Esophagus (tissue), 2 donors: ENCODE results near the gene KRT26. TPM values are rescaled to one million over a fixed set of nuclear protein-coding genes. Genes with fewer than 3 reads are reported as not detected.
"Not testable (repeated sequence)": the region's sequence is repeated elsewhere in the genome, so short reads cannot be mapped to it uniquely, and the experiment has no call there.

Experiments used
- H3K27ac ChIP-seq, 2 donors: one replicate each; pipeline ENCODE4 v1.5.1; 2013; ENCODE audit warnings: low read depth in 2 of 2, mild to moderate bottlenecking in 2 of 2, inconsistent platforms in 1 of 2, low read length in 1 of 2, moderate library complexity in 1 of 2
- H3K27me3 ChIP-seq, 2 donors: one replicate each; pipeline ENCODE4 v1.6.1; 2013; ENCODE audit warnings: low read length in 2 of 2, control low read depth in 1 of 2, mild to moderate bottlenecking in 1 of 2; ENCODE audit not compliant: insufficient read depth in 2 of 2, control insufficient read depth in 1 of 2
- H3K36me3 ChIP-seq, 2 donors: one replicate each; pipeline ENCODE4 v1.6.1; 2013; ENCODE audit warnings: low read length in 1 of 2; ENCODE audit not compliant: control insufficient read depth in 2 of 2, insufficient read depth in 2 of 2
- H3K4me1 ChIP-seq, 2 donors: one replicate each; pipeline ENCODE4 v1.6.1; 2013; ENCODE audit warnings: low read length in 1 of 2; ENCODE audit not compliant: control insufficient read depth in 2 of 2, insufficient read depth in 2 of 2
- H3K4me3 ChIP-seq, 2 donors: one replicate each; pipeline ENCODE4 v1.5.1; 2013; ENCODE audit warnings: low read length in 2 of 2, mild to moderate bottlenecking in 2 of 2, low read depth in 1 of 2, moderate library complexity in 1 of 2
- H3K9me3 ChIP-seq, 2 donors: one replicate each; pipeline ENCODE4 v1.6.1; 2013; ENCODE audit warnings: mild to moderate bottlenecking in 2 of 2, low read depth in 1 of 2, low read length in 1 of 2, moderate library complexity in 1 of 2; ENCODE audit not compliant: control insufficient read depth in 2 of 2, insufficient read depth in 1 of 2
- WGBS, 2 donors: extraction: QIAGEN DNeasy Blood & Tissue Kit; methylation state at CpG; one replicate each; pipeline ENCODE4 v1.1.7; 2013; 5-methylcytosine and 5-hydroxymethylcytosine counted together
- polyA plus RNA-seq, 2 donors: library from polyadenylated mRNA; stranded (reverse); fragments of 200-250 nt; gene quantifications; one replicate each; pipeline ENCODE4 v1.2.3, GENCODE V29; 2013
- donor health status: healthy with polysubstance abuse.
- donor health status: Bipolar disorder and iron deficiency.

Gene KRT26
- polyA plus RNA-seq, 2 donors, result not detected

DNA sequence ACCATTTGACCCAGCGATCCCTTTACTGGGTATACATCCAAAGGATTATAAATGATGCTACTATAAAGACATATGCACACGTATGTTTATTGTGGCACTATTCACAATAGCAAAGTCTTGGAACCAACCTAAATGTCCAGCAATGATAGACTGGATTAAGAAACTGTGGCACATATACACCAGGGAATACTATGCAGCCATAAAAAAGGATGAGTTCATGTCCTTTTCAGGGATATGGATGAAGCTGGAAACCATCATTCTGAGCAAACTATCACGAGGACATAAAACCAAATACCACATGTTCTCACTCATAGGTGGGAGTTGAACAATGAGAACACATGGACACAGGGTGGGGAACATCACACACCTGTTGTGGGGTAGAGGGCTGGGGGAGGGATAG, 42.7 kb upstream of the KRT26 start:
- H3K27me3 ChIP-seq, H3K9me3 ChIP-seq, H3K27ac ChIP-seq, H3K36me3 ChIP-seq, H3K4me1 ChIP-seq, H3K4me3 ChIP-seq: not testable (repeated sequence)
- 89 to 91% methylated on average over 3 of the region's 3 CpGs for WGBS, 2 donors

GRCh38 chr17:40813804-40814203, 41.8 kb upstream of the KRT26 start:
- Histone ChIP-seq H3K36me3 (no peaks in the 10 kb centered on the region), H3K27me3 (no peaks in the 10 kb centered on the region), H3K9me3 (no peaks in the 10 kb centered on the region), H3K27ac (no peak overlapping the region), H3K4me3 (no peak overlapping the region), H3K4me1 (no peaks in the 10 kb centered on the region)
- 40 to 43% methylated on average over 4 of the region's 4 CpGs for WGBS, 2 donors

GRCh38 chr17:40812639-40813038, 40.6 kb upstream of the KRT26 start:
- Histone ChIP-seq H3K27me3 (no peaks in the 10 kb centered on the region), H3K27ac (no peak overlapping the region), H3K9me3 (no peaks in the 10 kb centered on the region), H3K4me1 (no peaks in the 10 kb centered on the region), H3K4me3 (no peak overlapping the region), H3K36me3 (no peaks in the 10 kb centered on the region)
- 77 to 82% methylated on average over 3 of the region's 3 CpGs for WGBS, 2 donors

DNA sequence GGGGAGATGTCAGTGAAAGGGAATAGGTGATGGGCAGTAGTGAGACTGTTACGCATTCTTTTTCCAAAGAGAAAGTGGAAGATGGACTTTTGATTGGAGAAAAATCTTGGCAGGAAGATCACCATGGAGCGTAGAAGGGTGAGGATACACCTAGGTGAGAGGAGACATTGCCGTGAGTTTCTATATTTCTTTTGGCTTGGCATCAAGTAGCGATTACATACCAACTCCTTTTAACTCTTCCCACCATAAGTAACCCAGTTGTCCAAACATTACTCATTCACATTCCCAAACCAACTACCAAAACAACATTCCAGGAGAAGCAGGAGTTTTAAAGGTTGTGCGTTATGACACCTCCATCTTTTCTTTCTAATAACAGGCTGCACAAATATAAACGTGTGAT, 38.5 kb upstream of the KRT26 start:
- no peaks in the 10 kb centered on the region for H3K4me1 ChIP-seq
- 53 to 55% methylated on average over 6 of the region's 6 CpGs for WGBS, 2 donors
- peaks cover 4% of the 10 kb centered on the region in 2 donors for H3K27me3 ChIP-seq
- H3K4me3 ChIP-seq, result no peak overlapping the region
- no peaks in the 10 kb centered on the region for H3K9me3 ChIP-seq
- no peaks in the 10 kb centered on the region for H3K36me3 ChIP-seq
- H3K27ac ChIP-seq, result no peak overlapping the region

- no peaks in the 10 kb centered on the region for H3K36me3 ChIP-seq
- no peak overlapping the region for H3K27ac ChIP-seq
- H3K27me3 ChIP-seq, result peaks cover 4 to 8% of the 10 kb centered on the region in 2 donors
- H3K9me3 ChIP-seq, result no peaks in the 10 kb centered on the region
- H3K4me1 ChIP-seq, result no peaks in the 10 kb centered on the region
- WGBS, 2 donors, result 80 to 84% methylated on average over 2 of the region's 2 CpGs
- H3K4me3 ChIP-seq, result no peak overlapping the region
Observed at GRCh38 chr17:40809721-40810421, 37.9 kb upstream of the KRT26 start.

DNA sequence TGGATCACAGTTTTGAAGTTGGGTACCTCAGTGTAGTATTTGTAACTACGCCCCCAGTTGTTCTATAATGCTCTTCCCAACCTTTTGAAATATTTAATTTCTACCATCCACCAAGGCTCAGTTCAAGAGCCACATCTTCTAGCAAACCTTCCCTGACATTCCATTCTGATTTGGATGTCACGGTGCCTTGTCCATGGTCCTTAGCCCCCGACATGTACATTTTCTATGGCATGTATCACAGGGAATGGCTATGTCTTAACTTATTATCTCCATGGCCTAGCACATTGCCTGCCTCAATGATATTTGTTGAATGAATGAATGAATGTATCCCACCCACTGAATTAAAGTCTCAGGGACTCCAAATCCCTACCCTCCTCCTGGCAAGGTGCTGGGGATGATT, 34.1 kb upstream of the KRT26 start:
- Histone ChIP-seq H3K27me3 (peaks cover 4 to 8% of the 10 kb centered on the region in 2 donors), H3K36me3 (no peaks in the 10 kb centered on the region), H3K4me1 (no peaks in the 10 kb centered on the region), H3K9me3 (no peaks in the 10 kb centered on the region), H3K4me3 (no peak overlapping the region), H3K27ac (no peak overlapping the region)
- WGBS, 2 donors, result 73 to 84% methylated on average over 3 of the region's 3 CpGs

GRCh38 chr17:40803617-40804082, 31.6 kb upstream of the KRT26 start:
- Histone ChIP-seq H3K4me1 (no peaks in the 10 kb centered on the region), H3K9me3 (no peaks in the 10 kb centered on the region), H3K36me3 (no peaks in the 10 kb centered on the region), H3K27ac (no peak overlapping the region), H3K4me3 (no peak overlapping the region), H3K27me3 (peaks cover 4 to 8% of the 10 kb centered on the region in 2 donors)
- 10 to 12% methylated on average over 13 of the region's 13 CpGs for WGBS, 2 donors

DNA sequence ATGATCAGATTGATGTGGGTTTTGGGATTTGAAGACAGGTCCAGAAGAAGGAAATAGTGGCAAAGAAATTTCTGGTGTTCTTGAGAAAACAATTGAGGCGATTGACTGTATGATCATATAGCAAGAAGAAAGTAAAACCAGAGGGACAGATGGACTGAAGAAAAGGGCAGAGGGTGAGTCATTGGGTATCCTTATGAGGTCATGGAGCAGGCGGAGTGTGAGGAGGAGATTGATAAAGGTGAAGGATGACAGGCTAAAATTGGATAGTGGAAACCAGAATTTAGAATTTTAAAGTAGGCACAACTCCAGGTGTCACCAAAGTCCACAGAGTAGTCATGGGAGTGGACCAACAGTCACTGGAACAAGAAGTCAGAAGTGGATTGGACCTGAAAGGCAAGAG, 29.2 kb upstream of the KRT26 start:
- Histone ChIP-seq H3K4me3 (no peak overlapping the region), H3K9me3 (no peaks in the 10 kb centered on the region), H3K27me3 (peaks cover under 1 to 5% of the 10 kb centered on the region in 2 donors), H3K4me1 (peaks cover 0 to 1% of the 10 kb centered on the region in 2 donors), H3K36me3 (no peaks in the 10 kb centered on the region), H3K27ac (no peak overlapping the region)
- WGBS, 2 donors, result 70 to 78% methylated on average over 2 of the region's 2 CpGs

DNA sequence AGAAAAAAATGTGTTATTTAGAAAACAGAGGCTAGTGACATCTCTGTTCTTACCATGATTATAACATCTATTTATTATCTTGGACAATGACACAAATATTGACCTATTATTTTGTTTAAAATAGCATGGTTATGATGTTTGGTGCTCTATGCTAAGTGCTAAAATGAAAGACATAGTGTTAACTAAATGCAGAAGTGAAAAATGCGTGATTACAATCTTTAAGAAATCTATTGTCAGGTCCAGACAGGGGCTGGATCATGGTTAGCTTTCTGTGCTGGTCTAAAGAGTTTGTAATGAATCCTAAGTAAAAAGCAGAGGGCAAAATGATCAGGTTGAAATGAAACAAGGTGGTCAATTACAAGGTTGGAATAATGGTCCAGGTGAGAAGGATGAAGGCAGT, 28.4 kb upstream of the KRT26 start:
- H3K27ac ChIP-seq, result no peak overlapping the region
- peaks cover 0 to 4% of the 10 kb centered on the region in 2 donors for H3K4me1 ChIP-seq
- peaks cover 0 to 5% of the 10 kb centered on the region in 2 donors for H3K27me3 ChIP-seq
- H3K36me3 ChIP-seq, result no peaks in the 10 kb centered on the region
- WGBS, 2 donors, result 63 to 82% methylated on average over 1 of the region's 1 CpG
- no peak overlapping the region for H3K4me3 ChIP-seq
- no peaks in the 10 kb centered on the region for H3K9me3 ChIP-seq

DNA sequence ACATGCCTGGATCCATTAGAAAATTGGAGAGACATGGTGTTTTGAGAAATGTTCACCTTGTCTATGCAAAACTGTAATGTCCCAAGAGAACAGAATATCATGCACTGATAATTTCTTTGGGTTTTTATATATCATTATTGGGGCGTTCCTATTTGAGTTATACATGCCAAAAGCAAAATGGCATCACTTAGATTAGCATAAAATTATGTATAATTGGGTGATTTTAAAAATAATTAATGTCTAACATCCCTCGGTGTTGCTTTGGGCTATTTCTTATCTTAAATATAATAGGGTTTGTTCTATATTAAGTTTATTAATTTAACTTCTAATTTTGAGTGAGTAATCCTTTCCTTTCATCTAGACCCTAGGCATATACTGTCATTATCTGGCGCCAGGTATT, 27.9 kb upstream of the KRT26 start, which contains the start of gene KRT28:
Gene KRT28, minus strand, starts transcription at position 101 of the 400 bp plus-strand sequence. Its CDS starts 66 bp downstream, at position 35.
- Histone ChIP-seq H3K27ac (no peak within 1 kb of the TSS), H3K27me3 (no peaks in the 10 kb centered on the region), H3K4me3 (no peak within 1 kb of the TSS), H3K36me3 (no peaks in the 10 kb centered on the region), H3K4me1 (peaks cover 0 to 4% of the 10 kb centered on the region in 2 donors), H3K9me3 (no peaks in the 10 kb centered on the region)
- WGBS, 2 donors, result 79 to 90% methylated on average over 3 of the region's 3 CpGs
